OCI-LY3 (cell line): Measurements from ENCODE around the gene CCL23.

ENCODE experiments used
- CTCF ChIP-seq: fragments of 200-600, 300-600 bp; sonication (generic); IDR thresholded peaks from 2 replicates; pipeline ENCODE4 v1.5.1; 2014; ENCODE audit warnings: antibody characterized with exemption, low read length, low read depth
- EZH2phosphoT487 ChIP-seq: fragments of 200-600 bp; shearing (Covaris generic); IDR thresholded peaks from 2 replicates; pipeline ENCODE4 v1.6.1; 2018; ENCODE audit warnings: antibody characterized with exemption, mixed run types, low read depth

GRCh38 chr17:36059406-36059805, 41.6 kb upstream of the CCL23 start:
- TF ChIP-seq CTCF (no peak), EZH2phosphoT487 (no peak)
